NCI-H226 (cell line): ENCODE data around the gene DMD.

ENCODE experiments used
- DNase-seq: peaks from one replicate; pipeline ENCODE4 v3.0.0-alpha.2; 2015

DMD gene

GRCh38 chrX:33014949-33015348, 196.4 kb downstream of the DMD start:
- DNase-seq = no peak

- DNase-seq = no peak
Observed at GRCh38 chrX:33014086-33014485, 197.3 kb downstream of the DMD start.

GRCh38 chrX:33001107-33001506, 210.2 kb downstream of the DMD start:
- DNase-seq = no peak

GRCh38 chrX:32998776-32999175, 212.6 kb downstream of the DMD start:
- no peak for DNase-seq

GRCh38 chrX:32995427-32995826, 215.9 kb downstream of the DMD start:
- DNase-seq = no peak

- DNase-seq = no peak
Observed at GRCh38 chrX:32987142-32987541, 224.2 kb downstream of the DMD start.

GRCh38 chrX:32985544-32985943, 225.8 kb downstream of the DMD start:
- no peak for DNase-seq

- DNase-seq = no peak
Observed at GRCh38 chrX:32966821-32967355, 244.5 kb downstream of the DMD start.

GRCh38 chrX:32954125-32954524, 257.2 kb downstream of the DMD start:
- DNase-seq = no peak

- no peak for DNase-seq
Observed at GRCh38 chrX:32948130-32948529, 263.2 kb downstream of the DMD start.

GRCh38 chrX:32937043-32937442, 274.3 kb downstream of the DMD start:
- DNase-seq = no peak

GRCh38 chrX:32933548-32933947, 277.8 kb downstream of the DMD start:
- no peak for DNase-seq

- DNase-seq = no peak
Observed at GRCh38 chrX:32929040-32929439, 282.3 kb downstream of the DMD start.

- DNase-seq = no peak
Observed at GRCh38 chrX:32896088-32896487, 315.3 kb downstream of the DMD start.

- DNase-seq = no peak
Observed at GRCh38 chrX:32894679-32895078, 316.7 kb downstream of the DMD start.

- DNase-seq = no peak
Observed at GRCh38 chrX:32893751-32894150, 317.6 kb downstream of the DMD start.

- DNase-seq = no peak
Observed at GRCh38 chrX:32877592-32877991, 333.8 kb downstream of the DMD start.

GRCh38 chrX:32874839-32875238, 336.5 kb downstream of the DMD start:
- DNase-seq = no peak

- DNase-seq = no peak
Observed at GRCh38 chrX:32873786-32874185, 337.6 kb downstream of the DMD start.

GRCh38 chrX:32871636-32872035, 339.7 kb downstream of the DMD start:
- no peak for DNase-seq

GRCh38 chrX:32868524-32868895, 342.8 kb downstream of the DMD start:
- no peak for DNase-seq

- DNase-seq = no peak
Observed at GRCh38 chrX:32867781-32868523, 343.4 kb downstream of the DMD start.

GRCh38 chrX:32852203-32852602, 359.1 kb downstream of the DMD start:
- no peak for DNase-seq

GRCh38 chrX:32851556-32851955, 359.8 kb downstream of the DMD start:
- no peak for DNase-seq

- no peak for DNase-seq
Observed at GRCh38 chrX:32847921-32848320, 363.4 kb downstream of the DMD start.
